SHP77 (cell line): ENCODE measurements around the gene UVSSA.

Experiments used
- DNase-seq, 2 experiments: peaks; one replicate each; lab custom pipeline; 2025; lab: John Stamatoyannopoulos, UW

Gene UVSSA, protein sequence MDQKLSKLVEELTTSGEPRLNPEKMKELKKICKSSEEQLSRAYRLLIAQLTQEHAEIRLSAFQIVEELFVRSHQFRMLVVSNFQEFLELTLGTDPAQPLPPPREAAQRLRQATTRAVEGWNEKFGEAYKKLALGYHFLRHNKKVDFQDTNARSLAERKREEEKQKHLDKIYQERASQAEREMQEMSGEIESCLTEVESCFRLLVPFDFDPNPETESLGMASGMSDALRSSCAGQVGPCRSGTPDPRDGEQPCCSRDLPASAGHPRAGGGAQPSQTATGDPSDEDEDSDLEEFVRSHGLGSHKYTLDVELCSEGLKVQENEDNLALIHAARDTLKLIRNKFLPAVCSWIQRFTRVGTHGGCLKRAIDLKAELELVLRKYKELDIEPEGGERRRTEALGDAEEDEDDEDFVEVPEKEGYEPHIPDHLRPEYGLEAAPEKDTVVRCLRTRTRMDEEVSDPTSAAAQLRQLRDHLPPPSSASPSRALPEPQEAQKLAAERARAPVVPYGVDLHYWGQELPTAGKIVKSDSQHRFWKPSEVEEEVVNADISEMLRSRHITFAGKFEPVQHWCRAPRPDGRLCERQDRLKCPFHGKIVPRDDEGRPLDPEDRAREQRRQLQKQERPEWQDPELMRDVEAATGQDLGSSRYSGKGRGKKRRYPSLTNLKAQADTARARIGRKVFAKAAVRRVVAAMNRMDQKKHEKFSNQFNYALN

DNA sequence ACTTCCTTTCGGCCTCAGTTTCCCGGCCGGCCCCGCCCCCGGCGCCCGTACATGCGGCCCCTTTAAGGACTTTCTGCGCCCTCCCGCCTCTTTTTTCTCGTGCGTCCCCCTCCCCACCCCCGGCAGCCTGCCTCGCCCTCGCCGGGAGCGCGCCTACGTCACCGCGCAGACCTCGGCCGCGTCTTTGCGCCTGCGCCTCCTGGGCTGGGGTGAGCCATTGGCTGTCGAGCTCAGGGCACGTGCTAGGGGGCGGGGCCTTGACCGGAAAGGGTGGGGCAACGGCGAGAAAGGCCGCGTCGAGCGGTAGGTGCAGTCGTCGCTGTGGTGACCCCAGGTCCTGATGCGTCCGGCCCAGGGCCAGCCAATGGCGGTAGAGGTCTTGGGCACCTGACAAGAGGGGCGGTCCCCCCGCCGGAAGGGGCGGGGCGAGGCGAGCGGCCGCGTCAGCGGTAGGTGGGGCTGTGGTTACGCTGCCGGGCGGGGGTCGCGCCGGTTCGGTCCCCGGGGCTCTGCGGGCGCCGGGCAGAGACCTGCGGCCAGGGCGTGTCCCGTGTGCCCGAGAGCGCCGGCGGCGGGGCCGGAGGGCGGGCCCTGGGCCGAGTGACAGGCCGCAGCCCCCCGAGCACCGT is at the start of gene UVSSA:
TSS of gene UVSSA (plus strand) at position 428 of the 629 bp plus-strand sequence. CDS start 884 bp downstream, outside the sequence.
- peak; percentile 78 to 89 for DNase-seq

DNA sequence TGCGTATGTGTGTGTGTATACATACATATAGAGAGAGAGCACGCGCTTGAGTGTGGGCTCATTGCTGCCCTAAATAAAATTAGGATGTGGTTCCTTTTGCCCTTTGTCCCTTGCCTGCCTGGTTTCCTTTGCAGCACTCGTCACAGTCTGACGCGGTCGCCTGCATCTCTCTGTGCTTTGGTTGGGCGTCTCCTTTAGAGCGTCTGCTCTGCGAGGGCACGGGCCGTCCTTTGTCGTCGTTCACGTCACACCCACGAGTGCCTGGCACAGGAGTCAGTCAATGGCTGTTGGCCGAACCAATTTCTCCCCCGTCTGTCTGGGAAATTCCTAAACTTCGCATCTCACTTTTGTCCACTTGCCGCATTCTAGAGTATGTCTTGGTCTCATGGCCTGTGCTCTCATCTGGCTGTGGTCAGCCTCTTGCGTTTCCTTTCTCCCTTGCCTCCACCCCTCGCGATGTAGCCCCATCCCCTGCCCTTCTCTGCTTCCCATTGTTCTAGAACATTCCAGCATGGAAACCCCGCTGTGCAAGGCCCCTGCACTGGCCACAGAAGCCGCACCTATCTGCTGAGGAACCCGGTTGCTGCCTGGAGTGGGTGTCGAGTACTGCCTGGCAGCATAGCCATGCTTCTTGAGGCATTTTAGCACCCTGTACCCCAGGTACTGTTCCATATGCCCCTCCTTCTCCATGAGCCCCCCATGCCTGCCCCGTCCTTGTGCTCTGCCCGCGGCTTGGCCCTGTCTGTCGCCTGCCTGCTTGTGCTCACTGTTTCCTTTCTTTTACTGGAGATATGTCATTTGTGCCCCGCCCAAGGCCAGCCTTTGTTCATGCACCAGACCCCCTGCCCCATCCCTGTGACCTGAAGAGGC is 49.3 kb upstream of the UVSSA start:
- no peak for DNase-seq

DNA sequence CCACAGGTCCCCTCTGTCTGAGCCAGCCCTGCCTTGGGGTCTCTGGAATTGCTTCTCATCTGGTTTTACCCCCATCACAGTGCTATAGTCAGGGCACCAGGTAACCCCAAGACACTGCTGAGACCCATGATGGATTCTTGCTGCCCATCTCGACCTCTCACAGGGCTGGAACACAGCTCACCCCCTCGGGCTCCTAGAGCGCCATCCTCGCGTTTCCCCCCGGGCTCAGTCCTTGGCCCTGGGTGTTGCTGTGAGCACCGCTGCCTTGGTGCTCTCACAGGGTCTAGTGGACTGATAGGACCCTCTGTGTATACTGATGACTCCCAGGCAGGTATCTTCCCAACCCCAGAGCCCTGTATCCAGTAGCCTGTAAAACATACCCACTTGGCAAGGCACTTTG is 48.5 kb upstream of the UVSSA start:
- no peak for DNase-seq

- DNase-seq, result no peak
These were observed 47.6 kb upstream of the UVSSA start for GRCh38 chr4:1299301-1299860.

DNA sequence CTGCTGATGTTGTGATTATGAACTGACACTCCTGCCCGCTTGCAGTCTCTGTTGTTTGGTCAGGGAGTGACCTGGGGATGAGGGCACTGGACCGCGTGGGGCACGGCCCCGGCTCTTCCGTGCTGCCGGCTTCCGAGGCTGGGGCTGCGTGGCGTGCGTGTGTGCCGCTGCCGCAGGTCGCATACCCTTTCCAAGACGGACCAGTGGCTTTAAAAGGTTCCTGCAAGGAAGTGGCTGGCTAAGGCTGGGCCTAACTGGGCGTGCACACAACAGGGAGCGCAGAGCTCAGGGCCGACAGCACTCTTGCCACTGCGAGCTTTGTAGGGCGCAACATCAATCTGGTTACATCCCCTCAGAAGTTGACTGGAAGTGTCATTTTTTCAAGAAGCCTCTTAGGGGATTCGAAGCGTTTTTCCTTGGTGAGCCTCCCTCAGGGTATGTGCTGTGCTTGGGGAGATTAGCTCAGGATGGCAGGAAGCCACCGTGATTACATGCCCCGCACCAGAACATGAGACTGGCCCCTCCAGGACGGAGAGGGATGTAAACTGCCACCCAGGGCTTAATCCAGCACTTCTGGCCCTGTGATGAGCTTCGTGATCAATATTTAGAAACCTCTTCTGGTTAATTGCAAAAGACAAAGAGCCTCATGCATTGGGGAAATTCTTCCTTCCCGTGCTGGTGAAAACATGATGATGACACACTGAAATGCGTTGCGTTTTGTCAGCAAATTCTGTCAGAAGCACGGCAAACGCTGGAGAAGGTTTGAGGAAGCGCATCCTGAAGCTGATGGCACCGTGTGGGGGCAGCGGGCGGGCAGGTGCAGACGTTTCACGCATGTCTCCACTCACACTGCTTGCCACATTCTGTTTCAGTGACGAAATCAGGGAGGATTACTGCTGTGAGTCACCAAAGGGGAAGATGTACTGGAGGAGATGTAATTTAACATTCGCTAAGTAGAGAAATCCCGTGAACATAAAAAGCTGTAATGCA is 46.2 kb upstream of the UVSSA start:
- no peak for DNase-seq

DNA sequence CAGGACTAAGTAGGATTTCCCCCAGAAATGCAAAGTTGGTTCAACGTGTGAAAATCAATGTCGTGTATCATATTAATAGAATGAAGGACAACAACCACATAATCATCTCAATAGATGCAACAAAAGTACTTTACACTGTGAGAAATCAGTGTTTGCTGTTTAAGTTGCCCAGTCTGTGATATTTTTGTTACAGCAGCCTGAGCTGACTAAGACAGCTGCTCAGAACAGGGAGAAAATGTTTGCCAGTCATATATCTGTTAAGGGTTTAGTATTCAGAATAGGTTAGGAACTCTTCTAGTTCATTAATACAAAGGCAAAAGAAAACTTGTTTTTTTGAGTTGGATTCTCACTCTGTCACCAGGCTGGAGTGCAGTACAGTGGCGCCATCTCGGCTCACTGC is 44.8 kb upstream of the UVSSA start:
- no peak for DNase-seq

DNA sequence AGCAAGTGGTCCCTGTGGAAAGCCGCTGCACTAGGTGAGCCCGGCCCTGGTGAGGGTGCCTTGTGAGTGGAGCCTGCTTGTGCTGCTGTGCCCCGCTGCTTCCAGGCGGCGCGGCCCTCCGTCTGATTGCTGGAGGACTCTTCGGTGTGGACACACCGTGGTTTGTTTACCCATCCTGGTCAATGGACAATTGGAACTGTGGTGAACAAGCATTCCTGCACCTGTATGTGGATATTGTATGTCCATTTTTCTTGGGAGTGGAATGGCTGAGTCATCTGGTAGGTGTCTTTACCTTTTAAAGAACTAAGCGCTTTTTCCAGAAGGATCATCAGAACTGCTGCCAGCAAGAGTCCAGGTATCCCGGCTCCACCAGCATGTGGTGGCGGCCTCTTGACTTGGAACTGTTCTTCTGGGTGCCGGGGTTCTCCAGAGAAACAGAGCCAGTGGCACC is 41.7 kb upstream of the UVSSA start:
- no peak for DNase-seq

- no peak for DNase-seq
These were observed 41.1 kb upstream of the UVSSA start for GRCh38 chr4:1305781-1306455.

DNA sequence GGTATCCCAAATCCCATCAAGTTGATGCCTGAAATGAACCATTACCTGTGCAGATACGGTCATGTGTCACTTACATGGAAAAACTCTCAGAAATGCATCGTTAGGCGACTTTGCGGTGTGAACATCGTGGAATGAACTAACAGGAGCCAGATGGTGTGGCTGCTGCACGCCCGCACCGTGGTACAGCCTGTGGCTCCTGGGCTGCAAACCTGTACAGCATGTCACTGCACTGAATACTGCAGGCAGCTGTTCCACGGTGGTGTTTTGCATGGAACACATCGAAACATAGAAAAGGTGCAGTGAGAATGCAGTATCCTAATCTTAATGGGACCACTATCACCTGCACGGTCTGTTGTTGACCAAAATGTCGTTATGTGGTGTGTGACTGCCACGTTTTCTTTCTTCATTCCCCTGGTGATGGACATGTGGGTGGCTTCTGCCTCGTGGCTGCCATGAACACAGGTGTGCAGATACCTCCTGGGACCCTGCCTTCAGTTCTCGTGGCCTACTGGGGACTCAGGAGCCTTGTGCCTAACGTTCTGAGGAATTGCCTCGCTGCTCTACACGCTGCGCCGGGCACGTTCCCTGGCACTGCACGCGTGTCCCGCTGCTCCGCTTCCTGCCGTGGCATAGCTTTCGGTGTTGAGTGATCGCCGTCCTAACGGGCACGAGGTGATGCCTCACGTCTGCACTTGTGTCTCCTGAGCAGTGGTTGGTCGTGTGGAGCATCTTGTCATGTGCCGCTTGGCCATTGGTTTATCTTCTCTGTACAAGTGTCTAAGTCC is 38.9 kb upstream of the UVSSA start:
- DNase-seq, result no peak

GRCh38 chr4:1309261-1310010 is 37.6 kb upstream of the UVSSA start:
- no peak for DNase-seq

DNA sequence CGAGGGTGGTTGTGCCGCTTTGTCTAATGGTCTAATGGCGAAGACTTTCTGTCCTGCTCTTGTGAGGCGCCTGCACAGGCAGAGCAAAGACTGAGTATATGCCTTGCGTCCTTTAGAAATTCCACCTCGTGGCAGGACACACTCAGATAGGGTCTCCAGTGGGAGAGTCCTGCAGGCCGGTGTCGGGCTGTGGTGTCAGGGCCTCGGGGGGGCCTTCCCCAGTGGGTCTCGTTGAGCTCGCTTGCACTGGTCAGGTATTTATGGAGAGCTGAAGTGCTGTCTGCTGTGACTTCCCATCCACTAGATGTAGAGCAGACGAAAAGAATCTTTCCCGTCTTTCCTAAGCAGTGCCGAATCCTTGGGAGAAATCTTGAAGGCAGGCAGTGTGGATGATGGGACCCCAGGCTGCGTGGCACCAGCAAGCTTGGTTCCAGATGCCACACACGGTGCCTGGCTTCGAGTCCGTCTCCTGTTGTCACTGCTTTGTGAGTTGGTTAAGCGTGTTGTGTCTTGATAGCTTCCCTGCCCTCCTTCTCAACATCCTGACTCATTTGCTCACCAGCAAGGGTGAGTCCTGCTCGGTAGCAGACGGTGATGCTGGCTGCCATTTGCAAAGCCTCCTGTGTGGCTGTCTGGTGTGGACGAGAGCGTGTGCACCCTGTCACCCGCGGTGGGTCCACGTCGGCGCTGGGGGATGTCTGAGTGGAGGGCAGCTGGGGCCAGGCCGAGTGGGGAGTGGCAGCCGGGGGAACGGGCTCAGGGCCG is 36.8 kb upstream of the UVSSA start:
- DNase-seq, result no peak

- DNase-seq, result no peak
These were observed 36.0 kb upstream of the UVSSA start for GRCh38 chr4:1310796-1311631.

DNA sequence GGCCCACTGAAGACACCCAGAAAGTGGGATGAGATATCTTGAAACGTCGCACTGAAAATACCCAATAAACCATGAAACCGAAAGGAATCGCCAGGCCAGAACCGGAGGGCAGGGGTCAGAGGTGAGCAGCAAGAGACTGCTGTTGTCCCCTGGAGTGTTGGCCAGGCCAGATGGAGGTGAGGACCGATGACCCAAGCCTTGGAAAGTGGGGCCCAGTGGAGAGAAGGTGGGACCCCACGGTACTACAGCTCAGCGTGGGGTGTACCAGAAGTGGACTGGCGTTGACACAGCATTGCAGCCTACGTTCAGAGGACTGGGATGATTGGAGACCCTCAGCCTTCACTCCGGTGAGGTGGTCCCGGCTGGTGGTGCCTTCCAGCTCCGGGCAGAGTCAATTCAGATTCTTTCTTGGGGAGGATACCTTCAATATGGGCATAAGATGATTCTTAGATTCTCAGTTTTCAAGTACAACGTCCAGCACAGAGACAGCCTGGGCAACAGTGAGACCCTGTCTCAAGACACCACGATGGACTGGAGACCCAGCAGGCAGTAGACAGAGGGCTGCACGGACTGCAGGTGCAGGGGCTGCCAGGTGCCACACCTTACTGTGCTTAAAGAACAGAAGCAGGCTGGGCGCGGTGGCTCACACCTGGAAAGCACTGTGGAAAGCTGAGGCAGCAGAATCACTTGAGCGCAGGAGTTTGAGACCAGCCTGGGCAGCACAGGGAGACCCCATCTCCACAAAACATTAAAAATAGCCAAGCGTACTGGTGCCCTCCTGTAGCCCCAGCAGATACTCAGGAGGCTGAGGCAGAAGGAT is 34.0 kb upstream of the UVSSA start:
- no peak for DNase-seq

- DNase-seq, result no peak
These were observed 31.7 kb upstream of the UVSSA start for GRCh38 chr4:1315306-1315705.

DNA sequence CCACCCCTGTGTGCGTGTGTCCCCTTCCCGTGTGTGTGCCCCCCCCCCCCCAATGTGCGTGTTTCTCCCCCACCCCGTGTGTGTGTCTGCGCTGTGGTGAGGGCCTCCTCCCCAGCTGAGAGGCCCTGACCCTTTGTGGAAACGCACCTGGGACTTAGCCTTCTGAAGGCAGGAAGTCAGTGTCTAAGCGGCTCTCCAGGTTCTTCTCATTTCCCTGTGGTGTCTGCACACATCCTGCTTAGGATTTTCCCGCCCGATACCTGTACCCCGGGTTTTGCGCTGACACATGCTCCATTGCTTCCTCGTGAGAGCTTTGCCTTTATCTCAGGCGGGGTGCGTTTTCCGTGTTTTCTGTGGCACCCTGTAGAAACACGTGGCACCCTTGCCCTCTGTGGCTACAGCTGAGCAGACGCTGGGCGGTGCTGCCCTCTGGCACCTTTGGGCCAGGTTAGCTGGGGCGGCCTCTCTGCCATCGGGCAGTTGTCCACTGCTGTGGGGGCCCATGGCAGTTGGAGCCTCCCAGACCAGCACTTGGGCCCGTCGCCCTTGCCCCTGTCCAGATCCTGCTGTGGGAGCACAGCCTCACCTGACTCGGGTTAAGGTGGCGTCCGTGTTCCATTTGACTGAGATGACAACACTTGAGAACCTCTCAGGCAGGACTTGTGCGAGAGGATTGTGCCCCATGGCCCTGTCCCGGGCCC is 31.0 kb upstream of the UVSSA start:
- DNase-seq, result no peak
